Rectal smooth muscle tissue (tissue), 1 donor: ENCODE data around the gene SORCS2.
"Not testable (repeated sequence)": the region's sequence is repeated elsewhere in the genome, so short reads cannot be mapped to it uniquely, and the experiment has no call there.

Experiments
- H3K27ac ChIP-seq: one replicate; pipeline ENCODE4 v1.7.0; 2013; ENCODE audit warnings: low read depth, low read length, inconsistent platforms
- H3K27me3 ChIP-seq: one replicate; pipeline ENCODE4 v1.7.0; 2013; ENCODE audit warnings: low read length; ENCODE audit not compliant: control insufficient read depth, insufficient read depth
- H3K36me3 ChIP-seq: one replicate; pipeline ENCODE4 v1.7.0; 2013; ENCODE audit warnings: low read length; ENCODE audit not compliant: control insufficient read depth, insufficient read depth
- H3K4me1 ChIP-seq: one replicate; pipeline ENCODE4 v1.7.0; 2013; ENCODE audit warnings: low read length; ENCODE audit not compliant: control insufficient read depth, insufficient read depth
- H3K4me3 ChIP-seq: one replicate; pipeline ENCODE4 v1.7.0; 2013; ENCODE audit warnings: low read length
- H3K9ac ChIP-seq: one replicate; pipeline ENCODE4 v1.7.0; 2013; ENCODE audit warnings: low read length

Gene SORCS2

DNA sequence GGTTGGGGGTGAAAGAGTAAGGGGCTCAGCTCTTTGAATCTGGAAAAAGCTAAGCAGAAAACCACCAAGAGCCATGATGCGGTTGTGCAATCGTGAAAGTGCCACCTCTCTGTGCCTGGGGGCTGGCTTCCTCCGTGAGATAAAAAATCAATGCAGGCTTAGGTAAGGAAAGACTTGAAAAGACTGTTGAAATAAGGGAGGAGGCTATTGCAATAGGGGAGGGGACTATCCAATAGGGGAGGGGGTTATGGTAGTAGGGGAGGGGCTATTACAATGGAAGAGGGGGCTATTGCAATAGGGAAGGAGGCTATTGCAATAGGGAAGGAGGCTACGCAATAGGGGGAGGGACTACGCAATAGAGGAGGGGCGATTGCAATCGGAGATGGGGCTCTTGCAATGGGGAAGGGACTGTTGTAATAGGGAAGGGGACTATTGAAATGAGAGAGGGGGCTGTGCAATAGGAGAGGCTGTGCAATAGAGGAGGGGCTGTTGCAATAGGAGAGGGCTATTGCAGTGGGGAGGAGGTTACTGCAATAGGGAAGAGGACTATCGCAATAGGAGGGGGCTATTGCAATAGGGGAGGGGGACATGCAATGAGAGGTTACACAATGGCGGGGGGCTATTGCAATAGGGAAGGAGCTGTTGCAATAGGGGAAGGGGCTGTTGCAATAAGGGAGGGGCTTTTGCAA, 404.7 kb downstream of the SORCS2 start:
- no peaks in the 10 kb centered on the region for H3K4me1 ChIP-seq
- no peak overlapping the region for H3K4me3 ChIP-seq
- no peak overlapping the region for H3K9ac ChIP-seq
- H3K27ac ChIP-seq, result no peak overlapping the region
- H3K36me3 ChIP-seq, result no peaks in the 10 kb centered on the region
- H3K27me3 ChIP-seq, result no peaks in the 10 kb centered on the region

- no peak overlapping the region for H3K4me3 ChIP-seq
These were observed 406.8 kb downstream of the SORCS2 start for GRCh38 chr4:7598939-7599790.

GRCh38 chr4:7600247-7600646, 407.9 kb downstream of the SORCS2 start:
- no peak overlapping the region for H3K4me3 ChIP-seq
- no peak overlapping the region for H3K9ac ChIP-seq
- H3K36me3 ChIP-seq, result no peaks in the 10 kb centered on the region
- H3K27ac ChIP-seq, result no peak overlapping the region
- no peaks in the 10 kb centered on the region for H3K27me3 ChIP-seq
- no peaks in the 10 kb centered on the region for H3K4me1 ChIP-seq

More at GRCh38 chr4:7598939-7599790, 406.8 kb downstream of the SORCS2 start:
- Histone ChIP-seq H3K4me1 (no peaks in the 10 kb centered on the region), H3K9ac (no peak overlapping the region), H3K36me3 (no peaks in the 10 kb centered on the region), H3K27me3 (no peaks in the 10 kb centered on the region), H3K27ac (no peak overlapping the region)

GRCh38 chr4:7602166-7602565, 409.8 kb downstream of the SORCS2 start:
- H3K27ac ChIP-seq, H3K9ac ChIP-seq, H3K36me3 ChIP-seq, H3K27me3 ChIP-seq, H3K4me3 ChIP-seq, H3K4me1 ChIP-seq: not testable (repeated sequence)

DNA sequence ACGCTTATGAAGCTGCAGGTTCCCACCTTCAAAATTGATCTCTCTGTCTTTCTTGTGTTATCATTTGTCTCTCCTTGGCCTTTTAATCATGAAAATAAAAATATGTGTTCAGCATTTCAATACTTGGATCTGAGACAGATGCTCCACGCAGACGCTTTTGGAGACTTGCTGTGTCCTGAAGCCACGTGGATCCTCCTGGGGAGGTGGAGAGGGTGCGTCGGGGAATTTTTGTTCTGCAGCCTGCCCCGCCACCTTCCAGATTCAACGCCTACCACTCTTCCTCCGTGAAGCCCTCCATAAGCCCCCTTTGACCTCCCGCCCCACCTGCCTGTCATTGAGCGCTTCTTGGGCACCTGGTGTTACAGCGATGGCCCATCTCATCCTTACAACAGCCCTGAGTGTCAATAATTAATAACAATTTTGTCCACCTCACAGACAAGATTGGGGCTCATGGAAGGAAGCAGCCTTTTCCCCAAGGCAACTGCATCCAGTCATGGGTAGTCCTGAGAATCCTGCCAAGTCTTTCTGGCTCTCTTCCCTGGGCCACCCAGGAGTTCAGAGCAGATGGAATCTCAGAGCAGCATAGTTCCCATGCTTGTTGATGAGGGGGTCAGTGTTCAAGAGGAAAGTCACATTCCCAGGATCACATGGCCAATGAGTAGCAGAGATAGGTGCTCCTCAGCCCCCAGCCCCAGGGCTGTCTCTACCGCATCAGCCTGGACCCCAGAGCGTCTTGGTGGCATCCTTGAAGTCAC, 415.0 kb downstream of the SORCS2 start:
- H3K27ac ChIP-seq, result no peak overlapping the region
- H3K4me1 ChIP-seq, result no peaks in the 10 kb centered on the region
- H3K36me3 ChIP-seq, result no peaks in the 10 kb centered on the region
- H3K4me3 ChIP-seq, result no peak overlapping the region
- H3K27me3 ChIP-seq, result no peaks in the 10 kb centered on the region
- no peak overlapping the region for H3K9ac ChIP-seq

- no peaks in the 10 kb centered on the region for H3K27me3 ChIP-seq
- no peaks in the 10 kb centered on the region for H3K36me3 ChIP-seq
- no peaks in the 10 kb centered on the region for H3K4me1 ChIP-seq
- no peak overlapping the region for H3K27ac ChIP-seq
- H3K4me3 ChIP-seq, result no peak overlapping the region
- H3K9ac ChIP-seq, result no peak overlapping the region
These were observed 415.7 kb downstream of the SORCS2 start for GRCh38 chr4:7608046-7608445.

- Histone ChIP-seq H3K4me1 (no peaks in the 10 kb centered on the region), H3K27me3 (no peaks in the 10 kb centered on the region), H3K36me3 (no peaks in the 10 kb centered on the region), H3K27ac (no peak overlapping the region), H3K4me3 (no peak overlapping the region), H3K9ac (no peak overlapping the region)
These were observed 417.0 kb downstream of the SORCS2 start for GRCh38 chr4:7609316-7609715.

- Histone ChIP-seq H3K36me3 (no peaks in the 10 kb centered on the region), H3K27ac (no peak overlapping the region), H3K4me3 (no peak overlapping the region), H3K4me1 (no peaks in the 10 kb centered on the region), H3K27me3 (no peaks in the 10 kb centered on the region), H3K9ac (no peak overlapping the region)
These were observed 417.8 kb downstream of the SORCS2 start for GRCh38 chr4:7610022-7610670.

- no peak overlapping the region for H3K9ac ChIP-seq
- no peak overlapping the region for H3K4me3 ChIP-seq
- no peaks in the 10 kb centered on the region for H3K4me1 ChIP-seq
- no peak overlapping the region for H3K27ac ChIP-seq
- no peaks in the 10 kb centered on the region for H3K36me3 ChIP-seq
- no peaks in the 10 kb centered on the region for H3K27me3 ChIP-seq
These were observed 418.5 kb downstream of the SORCS2 start for GRCh38 chr4:7610841-7611240.

DNA sequence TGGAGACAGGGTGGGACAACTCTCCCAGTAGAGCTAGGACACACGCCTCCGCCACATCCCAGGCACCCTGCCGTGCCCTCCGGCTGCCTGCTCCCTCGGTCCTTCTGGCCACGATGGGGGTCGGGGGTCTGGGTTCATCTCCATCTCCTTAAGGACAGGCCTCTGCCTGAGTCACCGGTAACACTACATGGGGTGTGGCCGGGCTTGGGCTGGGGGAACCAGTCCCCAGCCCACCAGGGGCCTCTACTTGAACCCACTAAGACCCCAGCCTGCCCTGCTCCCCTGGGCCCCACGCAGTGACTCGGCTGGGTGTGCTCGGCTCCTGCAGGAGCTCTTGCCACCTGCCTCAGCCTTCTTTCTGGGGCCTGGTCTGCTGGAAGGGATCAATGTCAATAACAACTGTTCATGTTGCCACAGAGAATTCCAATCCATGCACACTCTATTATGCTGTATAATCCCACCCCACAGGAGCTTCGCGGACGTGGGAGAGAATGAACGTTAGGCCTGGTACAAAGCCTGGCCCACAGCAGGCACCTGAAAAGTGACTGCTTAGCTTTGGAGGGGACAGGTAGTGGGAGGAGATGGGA, 420.1 kb downstream of the SORCS2 start:
- Histone ChIP-seq H3K4me3 (no peak overlapping the region), H3K27ac (no peak overlapping the region), H3K4me1 (no peaks in the 10 kb centered on the region), H3K9ac (no peak overlapping the region), H3K36me3 (no peaks in the 10 kb centered on the region), H3K27me3 (no peaks in the 10 kb centered on the region)

GRCh38 chr4:7614350-7614949, 422.1 kb downstream of the SORCS2 start:
- Histone ChIP-seq H3K36me3 (no peaks in the 10 kb centered on the region), H3K4me1 (no peaks in the 10 kb centered on the region), H3K4me3 (no peak overlapping the region), H3K27me3 (no peaks in the 10 kb centered on the region), H3K9ac (no peak overlapping the region), H3K27ac (no peak overlapping the region)
